Measurements from ENCODE around the gene NUP214. TPM values are rescaled to one million over a fixed set of nuclear protein-coding genes. Genes with fewer than 3 reads are reported as not detected.

NUP214 gene
- total and polyA plus RNA-seq, 2 of the 8 experiments (the other 6 are each of a cell fraction or from before 2014, with no cell fraction given) = 28.6 to 50.2 TPM

DNA sequence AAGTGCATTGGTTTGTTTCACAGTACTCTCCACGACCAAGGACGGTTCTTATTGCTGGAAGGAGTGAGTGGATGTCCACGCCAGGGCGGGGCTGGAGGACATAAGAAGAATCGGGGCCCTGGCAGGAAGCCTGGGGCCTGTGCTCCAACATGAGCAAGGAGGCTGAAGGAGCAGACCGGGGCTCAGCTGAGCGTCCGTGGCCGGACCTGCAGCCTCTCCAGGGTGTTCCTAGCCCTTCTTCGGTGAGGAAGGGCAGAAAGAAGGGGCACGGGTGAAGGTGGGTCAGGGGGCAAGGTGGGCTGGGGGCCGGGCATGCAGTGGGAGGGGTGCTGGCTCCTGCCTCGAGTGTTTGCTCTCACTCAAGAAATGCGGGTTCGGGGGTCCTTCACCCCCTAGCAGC is 132.8 kb downstream of the NUP214 start (continued):
- TF ChIP-seq TBP (IDR thresholded peaks at IDR 0.05; ENCODE audit: low read depth, low read length) (no peak), POLR2A (IDR thresholded peaks at IDR 0.05; ENCODE audit: control extremely low read depth in 1 of 2, low read depth in 2 of 2, low read length in 2 of 2) (no peak), SUZ12 (IDR thresholded peaks at IDR 0.05; ENCODE audit: low read length) (no peak), BACH1 (IDR thresholded peaks at IDR 0.05; ENCODE audit: low read length) (no peak)
- TF ChIP-seq, protein P1, sequence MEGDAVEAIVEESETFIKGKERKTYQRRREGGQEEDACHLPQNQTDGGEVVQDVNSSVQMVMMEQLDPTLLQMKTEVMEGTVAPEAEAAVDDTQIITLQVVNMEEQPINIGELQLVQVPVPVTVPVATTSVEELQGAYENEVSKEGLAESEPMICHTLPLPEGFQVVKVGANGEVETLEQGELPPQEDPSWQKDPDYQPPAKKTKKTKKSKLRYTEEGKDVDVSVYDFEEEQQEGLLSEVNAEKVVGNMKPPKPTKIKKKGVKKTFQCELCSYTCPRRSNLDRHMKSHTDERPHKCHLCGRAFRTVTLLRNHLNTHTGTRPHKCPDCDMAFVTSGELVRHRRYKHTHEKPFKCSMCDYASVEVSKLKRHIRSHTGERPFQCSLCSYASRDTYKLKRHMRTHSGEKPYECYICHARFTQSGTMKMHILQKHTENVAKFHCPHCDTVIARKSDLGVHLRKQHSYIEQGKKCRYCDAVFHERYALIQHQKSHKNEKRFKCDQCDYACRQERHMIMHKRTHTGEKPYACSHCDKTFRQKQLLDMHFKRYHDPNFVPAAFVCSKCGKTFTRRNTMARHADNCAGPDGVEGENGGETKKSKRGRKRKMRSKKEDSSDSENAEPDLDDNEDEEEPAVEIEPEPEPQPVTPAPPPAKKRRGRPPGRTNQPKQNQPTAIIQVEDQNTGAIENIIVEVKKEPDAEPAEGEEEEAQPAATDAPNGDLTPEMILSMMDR (IDR thresholded peaks at IDR 0.05; ENCODE audit: control extremely low read depth in 1 of 3, insufficient read depth in 1 of 3, low read depth in 1 of 3, low read length in 3 of 3) = no peak

All from H1 (cell line).